Chondrocyte (in vitro differentiated cells): Measurements from ENCODE around the gene MYH7. TPM values are rescaled to one million over a fixed set of nuclear protein-coding genes. Genes with fewer than 3 reads are reported as not detected.

Experiments
- DNase-seq: peaks from one replicate; pipeline ENCODE4 v3.0.0; 2021; ENCODE audit warnings: mixed read lengths, low spot score
- H3K27ac Mint-ChIP-seq: one replicate; pipeline ENCODE4 v1.8.0; 2021; ENCODE audit warnings: mild to moderate bottlenecking, moderate library complexity, mixed read lengths; ENCODE audit not compliant: unreplicated experiment
- H3K27me3 Mint-ChIP-seq: 2 replicates; pipeline ENCODE4 v1.8.0; 2021; ENCODE audit warnings: low read depth, mixed read lengths
- H3K36me3 Mint-ChIP-seq: 2 replicates; pipeline ENCODE4 v1.8.0; 2021; ENCODE audit warnings: low read depth, mixed read lengths
- H3K4me1 Mint-ChIP-seq: 2 replicates; pipeline ENCODE4 v1.8.0; 2021; ENCODE audit warnings: low read depth, mild to moderate bottlenecking, mixed read lengths
- H3K4me3 Mint-ChIP-seq: one replicate; pipeline ENCODE4 v1.8.0; 2021; ENCODE audit warnings: mild to moderate bottlenecking, moderate library complexity, mixed read lengths; ENCODE audit not compliant: unreplicated experiment
- H3K9me3 Mint-ChIP-seq: 2 replicates; pipeline ENCODE4 v1.8.0; 2021; ENCODE audit warnings: low read depth, mixed read lengths
- long read RNA-seq: library from polyadenylated mRNA; stranded (forward); transcript quantifications from one replicate; pipeline ENCODE4 v2.0.0, GENCODE V29; 2021
- total RNA-seq: library from RNA; stranded (reverse); gene quantifications from 3 replicates; pipeline ENCODE4 v1.2.1, GENCODE V29; 2021
- TF ChIP-seq, protein P1 (sequence below): fragments of 200-600 bp; sonication (generic); IDR thresholded peaks from 2 replicates; pipeline ENCODE4 v1.5.0; 2021; ENCODE audit warnings: antibody characterized with exemption, mild to moderate bottlenecking, moderate library complexity

Gene MYH7
- not detected in 3 replicates for total RNA-seq
- long read RNA-seq = 0 reads

DNA sequence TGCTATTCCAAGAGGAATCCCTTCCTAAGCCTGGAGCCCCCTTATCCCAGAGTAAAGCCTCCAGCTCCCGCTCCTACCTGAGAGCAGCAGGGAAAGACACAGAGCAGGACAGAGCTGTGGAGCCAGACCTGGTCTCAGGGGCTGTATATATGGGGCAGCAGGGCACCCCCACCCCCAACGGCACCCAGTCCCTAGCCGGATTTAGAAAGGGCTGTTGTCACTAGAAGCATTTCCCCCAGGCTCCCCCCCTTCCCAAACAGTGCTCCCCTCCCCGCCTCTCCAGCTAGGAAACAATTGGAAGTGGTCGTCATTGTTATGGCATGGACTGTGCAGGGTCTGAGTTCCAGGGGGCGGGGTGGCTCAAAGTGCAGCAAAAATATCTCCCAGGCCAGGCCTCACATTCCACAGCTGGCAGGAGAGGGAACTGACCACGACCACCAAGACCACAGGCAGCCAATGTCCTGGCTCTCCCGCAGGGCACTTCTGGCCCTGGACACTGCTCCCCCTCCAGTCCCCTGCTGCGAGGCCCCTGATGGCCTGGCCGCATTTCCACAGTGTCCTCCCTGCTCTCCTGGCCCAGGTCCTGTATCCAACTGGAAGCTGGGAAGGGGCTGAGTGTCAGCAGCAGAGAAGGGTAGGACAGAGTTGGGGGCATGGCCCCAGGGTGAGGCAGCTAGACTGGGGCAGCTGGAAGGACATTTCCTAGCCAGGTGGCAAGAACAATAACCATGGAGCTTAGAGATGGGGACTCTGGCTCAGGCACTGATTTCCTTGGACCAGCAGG, at the start of gene MYH7:
Gene MYH7 (minus strand): TSS at position 118 of the 784 bp plus-strand sequence. CDS start 1,928 bp downstream, outside the sequence.
- H3K27me3 Mint-ChIP-seq = peaks cover 34% of the 10 kb centered on the region
- no peaks in the 10 kb centered on the region for H3K9me3 Mint-ChIP-seq
- H3K4me1 Mint-ChIP-seq = no peaks in the 10 kb centered on the region
- H3K36me3 Mint-ChIP-seq = no peaks in the 10 kb centered on the region
- H3K27ac Mint-ChIP-seq = no peak within 1 kb of the TSS
- peak; percentile 57 for DNase-seq
- TF ChIP-seq, protein P1, sequence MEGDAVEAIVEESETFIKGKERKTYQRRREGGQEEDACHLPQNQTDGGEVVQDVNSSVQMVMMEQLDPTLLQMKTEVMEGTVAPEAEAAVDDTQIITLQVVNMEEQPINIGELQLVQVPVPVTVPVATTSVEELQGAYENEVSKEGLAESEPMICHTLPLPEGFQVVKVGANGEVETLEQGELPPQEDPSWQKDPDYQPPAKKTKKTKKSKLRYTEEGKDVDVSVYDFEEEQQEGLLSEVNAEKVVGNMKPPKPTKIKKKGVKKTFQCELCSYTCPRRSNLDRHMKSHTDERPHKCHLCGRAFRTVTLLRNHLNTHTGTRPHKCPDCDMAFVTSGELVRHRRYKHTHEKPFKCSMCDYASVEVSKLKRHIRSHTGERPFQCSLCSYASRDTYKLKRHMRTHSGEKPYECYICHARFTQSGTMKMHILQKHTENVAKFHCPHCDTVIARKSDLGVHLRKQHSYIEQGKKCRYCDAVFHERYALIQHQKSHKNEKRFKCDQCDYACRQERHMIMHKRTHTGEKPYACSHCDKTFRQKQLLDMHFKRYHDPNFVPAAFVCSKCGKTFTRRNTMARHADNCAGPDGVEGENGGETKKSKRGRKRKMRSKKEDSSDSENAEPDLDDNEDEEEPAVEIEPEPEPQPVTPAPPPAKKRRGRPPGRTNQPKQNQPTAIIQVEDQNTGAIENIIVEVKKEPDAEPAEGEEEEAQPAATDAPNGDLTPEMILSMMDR = no peak
- no peak within 1 kb of the TSS for H3K4me3 Mint-ChIP-seq

DNA sequence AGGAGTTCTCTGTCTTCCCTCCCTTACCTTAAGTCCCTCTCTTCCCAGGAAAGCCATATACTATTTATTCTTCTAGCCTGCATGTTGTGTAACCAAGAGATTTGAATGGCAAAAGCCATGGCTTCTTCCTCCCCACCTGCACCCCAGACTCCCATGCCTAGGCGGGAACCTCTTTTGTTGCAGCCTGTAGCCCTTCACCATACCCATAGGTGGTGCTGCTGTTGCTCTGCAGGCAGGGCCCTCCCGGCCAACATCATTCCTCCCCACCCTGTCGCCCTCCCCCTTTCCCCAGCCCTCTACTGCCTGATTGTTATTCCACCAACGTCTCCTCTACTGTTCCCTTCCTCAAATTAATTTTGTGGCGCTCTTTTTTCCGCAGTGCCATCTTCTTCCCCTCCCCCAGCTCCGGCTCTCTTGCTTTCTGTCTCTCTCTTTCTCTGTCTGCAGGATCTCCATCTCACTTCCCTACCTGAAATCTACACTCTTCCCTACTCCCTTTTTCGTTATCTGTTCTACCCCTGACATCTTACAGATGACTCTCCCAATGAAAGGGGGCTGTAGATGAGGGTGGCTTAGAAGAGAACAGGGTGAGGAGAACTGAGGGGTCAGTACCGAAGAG, 47.9 kb upstream of the MYH7 start:
- TF ChIP-seq, protein P1 = peak; percentile 65
- H3K4me1 Mint-ChIP-seq = peaks cover 2% of the 10 kb centered on the region
- no peaks in the 10 kb centered on the region for H3K27me3 Mint-ChIP-seq
- no peak overlapping the region for H3K4me3 Mint-ChIP-seq
- peaks cover 9% of the 10 kb centered on the region for H3K36me3 Mint-ChIP-seq
- H3K9me3 Mint-ChIP-seq = no peaks in the 10 kb centered on the region
- H3K27ac Mint-ChIP-seq = peak overlapping the region; percentile 46
- no peak for DNase-seq

DNA sequence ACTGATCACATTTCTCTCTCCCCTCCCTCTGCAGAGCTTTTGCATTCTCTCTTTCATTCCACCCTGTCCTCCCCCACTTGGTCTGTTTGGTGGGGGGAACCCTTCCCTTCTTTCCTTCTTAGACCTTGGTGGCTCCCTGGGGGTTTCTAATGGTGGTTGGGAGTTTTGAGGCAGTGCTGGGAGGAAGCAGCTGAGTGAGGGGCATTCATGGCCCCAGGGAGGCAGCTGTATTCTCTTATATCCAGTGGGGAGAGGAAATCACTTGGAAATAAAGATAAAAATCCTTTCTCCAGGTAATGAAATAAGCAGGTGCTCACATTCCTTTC, 47.3 kb upstream of the MYH7 start:
- DNase-seq = no peak
- TF ChIP-seq, protein P1 = no peak
- Mint-ChIP-seq H3K9me3 (no peaks in the 10 kb centered on the region), H3K36me3 (peaks cover 11% of the 10 kb centered on the region), H3K4me1 (peaks cover 3% of the 10 kb centered on the region), H3K27me3 (no peaks in the 10 kb centered on the region), H3K27ac (no peak overlapping the region), H3K4me3 (no peak overlapping the region)

DNA sequence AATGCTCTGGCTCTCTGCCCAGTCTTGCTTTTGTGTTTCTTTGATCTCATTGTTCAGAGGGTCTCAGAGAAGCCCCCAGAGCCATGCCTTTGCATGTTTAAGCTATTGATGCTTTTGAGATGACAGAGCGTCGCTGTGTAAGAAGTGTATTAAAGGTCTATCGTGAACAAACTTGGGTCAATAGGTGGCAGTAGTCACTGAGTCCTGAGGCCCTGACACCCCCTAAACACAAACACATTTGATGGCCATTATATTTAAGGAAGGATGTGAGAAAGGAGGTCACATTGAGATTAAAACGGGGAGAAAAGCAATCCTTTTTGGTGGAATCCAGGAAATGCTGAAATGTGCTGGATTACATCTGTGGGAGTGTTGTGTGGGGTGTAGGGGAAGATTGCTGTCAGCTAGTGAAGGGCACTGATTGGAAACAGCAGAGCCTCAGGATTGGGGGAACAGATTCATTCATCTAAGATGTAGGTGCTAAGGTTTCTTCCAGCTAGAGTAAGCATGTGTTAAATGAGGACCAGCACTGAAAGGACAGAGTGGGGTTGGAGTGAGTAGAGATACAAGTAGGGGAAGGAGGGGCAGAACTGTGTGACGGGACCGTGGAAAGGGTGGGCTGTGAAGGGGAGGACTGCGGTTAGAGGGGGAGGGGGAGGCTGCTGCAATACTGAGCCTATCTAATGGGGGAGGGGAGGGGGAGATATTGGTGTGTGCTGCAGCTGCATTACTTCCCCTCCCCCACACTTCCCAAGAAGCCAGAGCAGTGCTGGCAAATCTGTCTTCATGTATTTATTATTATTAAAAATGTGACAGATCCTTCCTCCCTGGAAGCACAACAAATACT, 46.7 kb upstream of the MYH7 start:
- H3K36me3 Mint-ChIP-seq = peaks cover 12% of the 10 kb centered on the region
- H3K4me1 Mint-ChIP-seq = peaks cover 3% of the 10 kb centered on the region

More for the DNA sequence above, 46.7 kb upstream of the MYH7 start:
- H3K9me3 Mint-ChIP-seq = no peaks in the 10 kb centered on the region
- no peak overlapping the region for H3K27ac Mint-ChIP-seq
- H3K4me3 Mint-ChIP-seq = no peak overlapping the region
- H3K27me3 Mint-ChIP-seq = no peaks in the 10 kb centered on the region
- no peak for DNase-seq
- TF ChIP-seq, protein P1 = peak; percentile 14
